CD4-positive, alpha-beta T cell (primary cell): ENCODE results near the gene SLC37A2. TPM values are rescaled to one million over a fixed set of nuclear protein-coding genes. Genes with fewer than 3 reads are reported as not detected.
A peak's percentile ranks its signal among the peaks of the same experiment; 100 is the strongest.

Experiments used
- ATAC-seq: fragments of 200-7000 bp; cut with Tn5 transposase; one replicate; pipeline ENCODE4 v1.10.0; 2022; ENCODE audit warnings: mild to moderate bottlenecking; ENCODE audit not compliant: poor library complexity
- CTCF ChIA-PET: fragments of 350-600 bp; sonication (Branson Sonifier 250); formaldehyde crosslinking; loops from one replicate; lab custom pipeline; 2021; ENCODE audit warnings: antibody characterized with exemption, inconsistent platforms; lab: Charles Lee
- POLR2A ChIA-PET: fragments of 350-600 bp; sonication (Branson Sonifier 250); formaldehyde crosslinking; loops from one replicate; lab custom pipeline; 2021; ENCODE audit warnings: antibody characterized with exemption, inconsistent platforms; lab: Charles Lee
- DNase-seq, 14 experiments: peaks; one replicate each; pipeline ENCODE4 v3.0.0-alpha.2; 2013 to 2020; ENCODE audit warnings: mixed read lengths in 2 of 14
- H3K27ac ChIP-seq, 2 donors: one replicate each; pipeline versions ENCODE4 v1.5.1 to v1.7.0; 2013; ENCODE audit warnings: low read length in 2 of 2, low read depth in 1 of 2, mild to moderate bottlenecking in 1 of 2
- H3K27me3 ChIP-seq, 2 experiments: 1 replicate in 1 of 2; 2 replicates in 1 of 2; pipeline versions ENCODE4 v1.6.1 to v1.7.0; 2013; ENCODE audit warnings: low read length in 2 of 2, control low read depth in 1 of 2, mild to moderate bottlenecking in 1 of 2, moderate library complexity in 1 of 2; ENCODE audit not compliant: insufficient read depth in 2 of 2, control insufficient read depth in 1 of 2
- H3K36me3 ChIP-seq: one replicate; pipeline ENCODE4 v1.6.1; 2013; ENCODE audit warnings: low read length, control low read depth; ENCODE audit not compliant: insufficient read depth
- H3K4me1 ChIP-seq: one replicate; pipeline ENCODE4 v1.6.1; 2013; ENCODE audit warnings: low read length, control low read depth; ENCODE audit not compliant: insufficient read depth
- H3K4me3 ChIP-seq: one replicate; pipeline ENCODE4 v1.5.1; 2013; ENCODE audit warnings: mild to moderate bottlenecking, low read length, moderate library complexity
- H3K9me3 ChIP-seq, 2 experiments: 1 replicate in 1 of 2; 2 replicates in 1 of 2; pipeline versions ENCODE4 v1.6.1 to v1.7.0; 2013; ENCODE audit warnings: low read length in 2 of 2, mild to moderate bottlenecking in 2 of 2, control low read depth in 1 of 2, moderate library complexity in 1 of 2; ENCODE audit not compliant: control insufficient read depth in 1 of 2, insufficient read depth in 1 of 2
- H3K27ac Mint-ChIP-seq: one replicate; pipeline ENCODE4 v1.8.0; 2020; ENCODE audit warnings: mixed read lengths
- H3K27me3 Mint-ChIP-seq: one replicate; pipeline ENCODE4 v1.8.0; 2021; ENCODE audit warnings: mixed read lengths
- H3K36me3 Mint-ChIP-seq: one replicate; pipeline ENCODE4 v1.8.0; 2021; ENCODE audit warnings: low read depth, mixed read lengths
- H3K4me1 Mint-ChIP-seq: one replicate; pipeline ENCODE4 v1.8.0; 2021; ENCODE audit warnings: low read depth, mixed read lengths
- H3K4me3 Mint-ChIP-seq: one replicate; pipeline ENCODE4 v1.8.0; 2020; ENCODE audit warnings: mild to moderate bottlenecking, mixed read lengths
- H3K9me3 Mint-ChIP-seq: one replicate; pipeline ENCODE4 v1.8.0; 2020; ENCODE audit warnings: mixed read lengths
- intact Hi-C, 2 experiments: fragments of 100-400 bp; cut with DNase I in 1 of 2; cut with micrococcal nuclease in 1 of 2; formaldehyde crosslinking; loops; one replicate each; pipeline versions ENCODE4 v1.15.1 to v1.9.0; 2023 to 2025; cut with DNase I, micrococcal nuclease
- total RNA-seq, 174 experiments: library from RNA in 2 of 174; stranded (reverse) in 2 of 174; gene quantifications; one replicate each; pipeline ENCODE4 v1.2.3 and lab custom pipeline; 2021 to 2026
- TF ChIP-seq, protein P1 (sequence below): fragments of 200-600 bp; IDR thresholded peaks from one replicate; pipeline ENCODE4 v1.8.0; 2022; ENCODE audit warnings: antibody characterized with exemption, mild to moderate bottlenecking

SLC37A2 gene
- total RNA-seq, 2 experiments from 2014 or later = 0.25 to 0.34 TPM

DNA sequence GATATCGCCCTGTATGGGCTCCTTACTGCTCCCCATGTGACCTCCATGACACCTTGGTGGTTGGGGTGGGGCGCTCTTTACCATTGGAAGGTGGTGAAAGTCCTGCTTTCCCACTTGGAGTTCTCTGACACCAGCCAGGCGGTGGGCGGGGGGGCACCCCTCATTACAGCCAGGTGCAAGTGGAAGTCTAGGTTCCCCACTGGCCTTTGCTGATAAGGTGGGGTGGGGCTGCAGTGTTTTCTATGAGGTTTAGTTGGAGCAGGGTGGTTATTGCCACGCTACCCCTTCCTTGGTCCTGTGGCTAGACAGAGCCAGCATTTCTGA lies 5.5 kb upstream of the SLC37A2 start:
- Mint-ChIP-seq H3K27me3 (peaks cover 25% of the 10 kb centered on the region), H3K9me3 (no peaks in the 10 kb centered on the region), H3K36me3 (no peaks in the 10 kb centered on the region), H3K4me1 (no peaks in the 10 kb centered on the region), H3K4me3 (no peak overlapping the region), H3K27ac (no peak overlapping the region)
- H3K9me3 ChIP-seq = no peaks in the 10 kb centered on the region
- no peaks in the 10 kb centered on the region for H3K36me3 ChIP-seq
- intact Hi-C loops = no loop called here
- no peak overlapping the region for H3K4me3 ChIP-seq
- POLR2A ChIA-PET = no interaction called here
- no peaks in the 10 kb centered on the region for H3K27me3 ChIP-seq
- ATAC-seq (no peak), DNase-seq (no peak)
- CTCF ChIA-PET = no interaction called here
- TF ChIP-seq, protein P1, sequence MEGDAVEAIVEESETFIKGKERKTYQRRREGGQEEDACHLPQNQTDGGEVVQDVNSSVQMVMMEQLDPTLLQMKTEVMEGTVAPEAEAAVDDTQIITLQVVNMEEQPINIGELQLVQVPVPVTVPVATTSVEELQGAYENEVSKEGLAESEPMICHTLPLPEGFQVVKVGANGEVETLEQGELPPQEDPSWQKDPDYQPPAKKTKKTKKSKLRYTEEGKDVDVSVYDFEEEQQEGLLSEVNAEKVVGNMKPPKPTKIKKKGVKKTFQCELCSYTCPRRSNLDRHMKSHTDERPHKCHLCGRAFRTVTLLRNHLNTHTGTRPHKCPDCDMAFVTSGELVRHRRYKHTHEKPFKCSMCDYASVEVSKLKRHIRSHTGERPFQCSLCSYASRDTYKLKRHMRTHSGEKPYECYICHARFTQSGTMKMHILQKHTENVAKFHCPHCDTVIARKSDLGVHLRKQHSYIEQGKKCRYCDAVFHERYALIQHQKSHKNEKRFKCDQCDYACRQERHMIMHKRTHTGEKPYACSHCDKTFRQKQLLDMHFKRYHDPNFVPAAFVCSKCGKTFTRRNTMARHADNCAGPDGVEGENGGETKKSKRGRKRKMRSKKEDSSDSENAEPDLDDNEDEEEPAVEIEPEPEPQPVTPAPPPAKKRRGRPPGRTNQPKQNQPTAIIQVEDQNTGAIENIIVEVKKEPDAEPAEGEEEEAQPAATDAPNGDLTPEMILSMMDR = no peak
- peaks cover 3% of the 10 kb centered on the region for H3K4me1 ChIP-seq
- H3K27ac ChIP-seq = no peak overlapping the region

DNA sequence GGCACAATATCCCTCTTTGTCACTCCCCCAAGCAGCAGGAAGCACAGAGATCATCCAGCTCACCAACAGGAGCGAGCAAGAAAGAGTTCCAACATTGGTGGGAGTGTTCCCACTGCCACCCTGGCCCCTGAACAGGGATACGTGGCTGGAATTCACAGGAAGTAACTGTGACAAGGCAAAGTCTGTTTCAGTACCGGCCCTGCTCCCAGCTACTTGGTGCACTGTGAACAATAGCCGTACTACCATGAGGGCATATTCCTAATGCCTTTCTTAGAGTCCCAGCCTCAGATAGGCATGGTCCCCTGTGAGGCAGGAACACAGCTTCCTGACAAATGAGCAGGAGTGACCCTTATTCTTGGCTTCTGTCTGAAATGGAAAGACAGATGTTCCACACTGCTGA lies 1.8 kb upstream of the SLC37A2 start:
- ChIA-PET POLR2A (no interaction called here), CTCF (no interaction called here)
- peaks cover 9% of the 10 kb centered on the region for H3K4me1 Mint-ChIP-seq
- H3K27me3 ChIP-seq = peaks cover 10 to 24% of the 10 kb centered on the region in 2 experiments
- H3K4me3 Mint-ChIP-seq = no peak overlapping the region
- H3K36me3 ChIP-seq = no peaks in the 10 kb centered on the region
- H3K9me3 ChIP-seq = no peaks in the 10 kb centered on the region
- H3K27ac ChIP-seq = no peak overlapping the region
- TF ChIP-seq, protein P1 = no peak
- no peaks in the 10 kb centered on the region for H3K36me3 Mint-ChIP-seq
- no peaks in the 10 kb centered on the region for H3K9me3 Mint-ChIP-seq
- no peak overlapping the region for H3K4me3 ChIP-seq
- no peak for ATAC-seq
- H3K27me3 Mint-ChIP-seq = peaks cover 56% of the 10 kb centered on the region
- no peak for DNase-seq
- peaks cover 14% of the 10 kb centered on the region for H3K4me1 ChIP-seq
- H3K27ac Mint-ChIP-seq = no peak overlapping the region
- intact Hi-C loops = no loop called here

DNA sequence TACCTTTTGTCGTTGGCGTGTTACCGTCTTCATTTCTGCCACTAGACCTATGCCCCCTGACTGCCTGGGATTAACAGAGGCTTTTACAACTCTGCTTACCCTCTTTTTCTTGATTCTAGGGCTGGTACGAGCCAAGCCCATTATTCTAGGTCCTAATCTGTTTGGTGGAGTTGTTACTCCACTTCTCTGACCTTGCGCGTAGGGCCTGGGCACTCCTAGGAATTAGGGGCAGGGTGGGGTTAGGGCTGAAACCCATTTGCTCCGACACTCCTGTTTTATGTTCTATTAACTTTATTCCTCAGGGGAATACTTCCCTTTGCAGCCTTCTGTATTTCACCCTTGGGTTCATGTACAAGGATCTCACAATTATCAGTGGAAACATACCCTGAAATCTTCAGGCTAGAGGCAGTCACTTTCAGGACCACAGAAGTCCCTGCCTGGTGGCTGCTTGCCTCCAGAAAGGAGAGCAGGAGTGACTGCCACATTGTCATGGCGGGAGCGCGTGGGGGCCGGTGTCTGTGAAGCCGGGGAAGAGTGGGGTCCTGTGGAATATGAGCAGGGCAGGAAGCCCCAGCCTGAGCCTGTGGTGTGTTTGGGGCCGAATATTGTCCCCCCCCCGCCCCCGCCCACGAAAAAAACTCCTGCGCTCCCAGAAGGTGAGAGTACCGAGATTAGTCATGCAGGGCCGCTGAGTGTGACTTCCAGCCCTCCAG lies 731 bp upstream of the SLC37A2 start:
- intact Hi-C loops = no loop called here
- TF ChIP-seq, protein P1 = no peak
- peak overlapping the region; percentile 85 for H3K4me3 Mint-ChIP-seq
- Histone ChIP-seq H3K4me1 (peaks cover 14% of the 10 kb centered on the region), H3K36me3 (no peaks in the 10 kb centered on the region), H3K27ac (no peak overlapping the region), H3K4me3 (peak overlapping the region; percentile 66), H3K27me3 (peaks cover 10 to 26% of the 10 kb centered on the region in 2 experiments), H3K9me3 (no peaks in the 10 kb centered on the region)
- peaks cover 62% of the 10 kb centered on the region for H3K27me3 Mint-ChIP-seq
- ChIA-PET CTCF (no interaction called here), POLR2A (no interaction called here)
- no peak overlapping the region for H3K27ac Mint-ChIP-seq
- ATAC-seq (no peak), DNase-seq (peak in 1 of 14 experiments; percentile 2)
- H3K36me3 Mint-ChIP-seq = no peaks in the 10 kb centered on the region
- peaks cover 9% of the 10 kb centered on the region for H3K4me1 Mint-ChIP-seq
- no peaks in the 10 kb centered on the region for H3K9me3 Mint-ChIP-seq
